NT2/D1 (cell line): ENCODE data around the gene PSRC1.

ENCODE experiments used
- DNase-seq: peaks from one replicate; pipeline ENCODE4 v3.0.0-alpha.2; 2011; ENCODE audit warnings: low read depth, low spot score
- H3K27me3 ChIP-seq: 2 replicates; pipeline ENCODE4 v1.6.0; 2011; ENCODE audit warnings: mild to moderate bottlenecking; ENCODE audit not compliant: insufficient read length, insufficient read depth
- H3K36me3 ChIP-seq: 2 replicates; pipeline ENCODE4 v1.6.1; 2011; ENCODE audit warnings: mild to moderate bottlenecking, low read length, mixed read lengths; ENCODE audit not compliant: insufficient read depth, insufficient read length
- H3K4me1 ChIP-seq: 2 replicates; pipeline ENCODE4 v1.5.1; 2011; ENCODE audit not compliant: insufficient read depth, insufficient read length
- H3K4me3 ChIP-seq: 2 replicates; pipeline ENCODE4 v1.5.1; 2011; ENCODE audit warnings: low read depth; ENCODE audit not compliant: insufficient read length
- H3K9ac ChIP-seq: 2 replicates; pipeline ENCODE4 v1.6.0; 2011; ENCODE audit warnings: low read depth; ENCODE audit not compliant: insufficient read length
- H3K9me3 ChIP-seq: 2 replicates; pipeline ENCODE4 v1.5.1; 2011; ENCODE audit warnings: mild to moderate bottlenecking, low read length; ENCODE audit not compliant: insufficient read depth
- SUZ12 ChIP-seq: IDR thresholded peaks from 2 replicates; pipeline ENCODE4 v1.6.1; 2011; ENCODE audit not compliant: insufficient read length, insufficient read depth; ENCODE audit errors: extremely low read depth
- YY1 ChIP-seq: IDR thresholded peaks from 2 replicates; pipeline ENCODE4 v1.6.1; 2011; ENCODE audit not compliant: insufficient read length, insufficient read depth
- ZNF274 ChIP-seq: IDR thresholded peaks from 2 replicates; pipeline ENCODE4 v1.6.1; 2011; ENCODE audit warnings: mild to moderate bottlenecking, low read depth, low read length

Gene PSRC1

DNA sequence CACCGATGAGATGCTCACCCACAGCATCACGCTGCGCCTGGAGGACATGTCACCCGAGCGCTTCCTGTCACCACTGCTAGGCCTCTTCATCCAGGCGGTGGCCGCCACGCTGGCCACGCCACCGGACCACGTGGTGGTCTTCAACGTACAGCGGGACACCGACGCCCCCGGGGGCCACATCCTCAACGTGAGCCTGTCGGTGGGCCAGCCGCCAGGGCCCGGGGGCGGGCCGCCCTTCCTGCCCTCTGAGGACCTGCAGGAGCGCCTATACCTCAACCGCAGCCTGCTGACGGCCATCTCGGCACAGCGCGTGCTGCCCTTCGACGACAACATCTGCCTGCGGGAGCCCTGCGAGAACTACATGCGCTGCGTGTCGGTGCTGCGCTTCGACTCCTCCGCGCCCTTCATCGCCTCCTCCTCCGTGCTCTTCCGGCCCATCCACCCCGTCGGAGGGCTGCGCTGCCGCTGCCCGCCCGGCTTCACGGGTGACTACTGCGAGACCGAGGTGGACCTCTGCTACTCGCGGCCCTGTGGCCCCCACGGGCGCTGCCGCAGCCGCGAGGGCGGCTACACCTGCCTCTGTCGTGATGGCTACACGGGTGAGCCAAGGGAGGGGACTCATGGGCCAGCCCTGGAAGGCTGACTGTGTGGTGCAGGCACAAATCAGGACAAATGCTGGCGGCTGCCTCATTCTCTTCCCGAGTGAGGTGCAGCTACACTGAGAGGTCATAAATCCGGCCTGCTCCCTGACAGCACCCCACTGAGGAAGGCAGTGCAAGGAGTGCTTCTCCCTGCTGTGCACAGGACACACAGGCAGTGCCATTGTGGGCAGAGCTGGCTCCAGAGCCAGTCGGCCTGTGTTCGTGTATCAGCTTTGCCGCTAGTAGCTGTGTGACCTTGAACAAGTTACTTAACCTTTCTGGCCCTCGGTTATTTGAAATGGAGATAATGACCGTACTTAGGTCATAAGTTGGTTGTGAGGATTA, 24.2 kb downstream of the PSRC1 start:
- H3K9ac ChIP-seq, result peak overlapping the region; percentile 70
- H3K4me1 ChIP-seq, result peaks cover 47% of the 10 kb centered on the region
- TF ChIP-seq YY1 (no peak), ZNF274 (no peak), SUZ12 (no peak)
- H3K4me3 ChIP-seq, result no peak overlapping the region
- peaks cover 49% of the 10 kb centered on the region for H3K36me3 ChIP-seq
- no peak for DNase-seq
- H3K27me3 ChIP-seq, result no peaks in the 10 kb centered on the region
- H3K9me3 ChIP-seq, result no peaks in the 10 kb centered on the region

DNA sequence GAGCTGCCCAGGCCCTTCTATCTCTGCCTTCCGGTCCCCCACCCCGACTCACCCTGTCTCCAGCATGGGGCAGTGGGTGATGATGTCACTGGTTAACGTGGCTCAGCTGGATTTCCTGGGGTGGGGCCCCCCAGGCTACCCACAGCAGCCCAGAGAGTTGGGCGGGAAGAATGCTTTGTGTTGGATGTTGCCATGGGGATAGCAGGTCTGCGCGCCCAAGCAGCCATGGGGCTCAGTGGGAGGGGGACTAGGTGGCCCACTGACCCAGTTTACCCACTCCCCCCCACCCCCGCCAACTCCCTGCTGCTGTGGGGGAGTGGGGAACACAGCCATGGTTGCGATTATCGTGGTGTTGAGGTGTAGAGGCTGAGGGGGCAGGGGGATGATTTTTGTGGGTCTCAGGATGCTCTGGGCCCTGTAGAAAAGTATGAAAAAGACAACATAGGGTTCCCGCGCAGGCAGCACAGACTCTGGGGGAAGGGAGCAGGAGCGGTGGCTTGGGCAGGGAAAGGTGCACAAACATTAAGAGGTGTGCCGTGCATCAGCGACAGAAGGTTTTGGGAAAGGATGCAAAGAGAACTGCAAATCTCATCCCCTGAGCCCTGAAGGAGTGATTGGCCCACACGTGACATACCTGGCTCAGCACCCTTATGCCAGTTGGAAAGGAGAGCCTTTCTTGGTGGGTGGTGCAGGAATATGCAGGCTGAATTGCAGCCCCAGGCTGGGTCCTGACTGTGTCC, 25.1 kb downstream of the PSRC1 start:
- Histone ChIP-seq H3K36me3 (peaks cover 46% of the 10 kb centered on the region), H3K9ac (peak overlapping the region; percentile 36), H3K4me3 (no peak overlapping the region), H3K4me1 (peaks cover 50% of the 10 kb centered on the region), H3K27me3 (no peaks in the 10 kb centered on the region), H3K9me3 (no peaks in the 10 kb centered on the region)
- TF ChIP-seq ZNF274 (no peak), YY1 (no peak), SUZ12 (no peak)
- no peak for DNase-seq

DNA sequence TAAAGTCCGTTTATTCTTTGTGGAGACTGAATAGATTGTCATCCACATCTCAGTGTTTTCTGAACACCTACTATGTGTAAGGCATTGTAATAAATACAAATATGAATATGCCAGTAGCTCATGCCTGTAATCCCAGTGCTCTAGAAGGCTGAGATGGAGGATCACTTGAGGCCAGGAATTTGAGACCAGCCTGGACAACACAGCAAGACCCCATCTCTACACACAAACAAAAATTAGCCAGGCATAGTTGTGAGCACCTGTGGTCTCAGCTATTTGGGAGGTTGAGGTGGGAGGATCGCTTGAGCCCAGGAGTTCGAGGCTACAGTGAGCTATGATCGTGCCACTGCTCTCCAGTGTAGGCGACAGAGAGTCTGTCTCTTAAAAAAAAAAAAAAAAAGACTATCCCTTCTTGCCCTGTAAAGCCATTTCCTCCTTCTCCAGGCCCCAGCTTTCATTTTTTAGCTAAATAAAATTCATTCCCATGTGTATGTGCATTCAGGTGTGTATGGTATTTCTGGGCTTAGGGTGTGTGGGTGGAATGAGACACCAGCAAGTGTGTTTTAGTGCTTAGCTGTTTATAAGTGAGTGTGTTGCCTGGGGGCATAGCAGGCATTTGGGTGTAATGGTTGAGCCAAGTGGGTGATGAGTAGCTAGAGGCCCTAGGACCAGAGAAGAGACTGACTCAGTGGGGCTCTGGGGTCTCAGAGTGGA, 25.8 kb downstream of the PSRC1 start:
- Histone ChIP-seq H3K9me3 (no peaks in the 10 kb centered on the region), H3K36me3 (peaks cover 47% of the 10 kb centered on the region), H3K9ac (no peak overlapping the region), H3K4me3 (no peak overlapping the region), H3K4me1 (peaks cover 50% of the 10 kb centered on the region), H3K27me3 (no peaks in the 10 kb centered on the region)
- DNase-seq, result no peak
- TF ChIP-seq ZNF274 (no peak), SUZ12 (no peak), YY1 (no peak)

DNA sequence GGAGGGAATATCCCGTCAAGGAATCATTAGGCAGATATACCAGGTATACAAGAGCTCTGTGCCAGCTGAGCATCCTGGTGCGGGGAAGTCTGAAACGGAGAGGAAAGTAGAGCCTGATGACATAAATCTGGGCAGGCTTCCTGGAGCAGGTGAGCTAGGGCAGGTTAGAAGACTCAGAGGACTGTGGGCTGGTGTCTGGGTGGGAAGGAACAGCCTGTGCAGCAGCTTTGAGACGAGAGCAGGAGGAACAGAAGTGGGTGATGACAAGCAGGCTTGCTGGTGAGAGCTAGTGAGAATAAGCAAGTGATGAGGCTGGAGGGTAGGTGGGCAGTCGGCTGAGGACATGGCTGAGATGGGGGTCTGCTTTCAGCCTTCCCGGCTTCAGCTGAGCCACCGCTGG, 26.9 kb downstream of the PSRC1 start:
- H3K4me3 ChIP-seq, result no peak overlapping the region

GRCh38 chr1:109255678-109256077, 27.3 kb downstream of the PSRC1 start:
- H3K4me1 ChIP-seq, result peaks cover 50% of the 10 kb centered on the region
- peak overlapping the region; percentile 72 for H3K9ac ChIP-seq
- H3K36me3 ChIP-seq, result peaks cover 47% of the 10 kb centered on the region
- no peak for TF ChIP-seq YY1
- TF ChIP-seq SUZ12, result no peak
- TF ChIP-seq ZNF274, result no peak
- peaks cover under 1% of the 10 kb centered on the region for H3K27me3 ChIP-seq
- no peak overlapping the region for H3K4me3 ChIP-seq
- H3K9me3 ChIP-seq, result no peaks in the 10 kb centered on the region
- DNase-seq, result no peak

More for the DNA sequence above, 26.9 kb downstream of the PSRC1 start:
- TF ChIP-seq YY1, result no peak
- TF ChIP-seq SUZ12, result no peak
- no peak for TF ChIP-seq ZNF274
- Histone ChIP-seq H3K9ac (no peak overlapping the region), H3K4me1 (peaks cover 50% of the 10 kb centered on the region), H3K27me3 (no peaks in the 10 kb centered on the region), H3K9me3 (no peaks in the 10 kb centered on the region), H3K36me3 (peaks cover 47% of the 10 kb centered on the region)
- DNase-seq, result no peak

- peaks cover 6% of the 10 kb centered on the region for H3K27me3 ChIP-seq
- no peak for DNase-seq
- peak overlapping the region; percentile 72 for H3K9ac ChIP-seq
- TF ChIP-seq ZNF274, result no peak
- no peak for TF ChIP-seq SUZ12
- TF ChIP-seq YY1, result no peak
- H3K4me3 ChIP-seq, result no peak overlapping the region
- H3K9me3 ChIP-seq, result no peaks in the 10 kb centered on the region
- H3K36me3 ChIP-seq, result peaks cover 46% of the 10 kb centered on the region
- H3K4me1 ChIP-seq, result peaks cover 51% of the 10 kb centered on the region
These were observed 27.8 kb downstream of the PSRC1 start for GRCh38 chr1:109255097-109255651.

GRCh38 chr1:109254621-109255096, 28.3 kb downstream of the PSRC1 start:
- H3K36me3 ChIP-seq, result peaks cover 46% of the 10 kb centered on the region
- H3K9ac ChIP-seq, result peak overlapping the region; percentile 72
- no peak for DNase-seq
- TF ChIP-seq ZNF274, result no peak
- no peak for TF ChIP-seq YY1
- no peak for TF ChIP-seq SUZ12
- H3K27me3 ChIP-seq, result peaks cover 8% of the 10 kb centered on the region
- peaks cover 52% of the 10 kb centered on the region for H3K4me1 ChIP-seq
- no peak overlapping the region for H3K4me3 ChIP-seq
- H3K9me3 ChIP-seq, result no peaks in the 10 kb centered on the region
